Heart right ventricle (tissue), 16 donors: ENCODE results near the gene ROPN1L. TPM values are rescaled to one million over a fixed set of nuclear protein-coding genes. Genes with fewer than 3 reads are reported as not detected.

Experiments
- ATAC-seq, 8 donors: fragments of 200-7000 bp; cut with Tn5 transposase; one replicate each; pipeline ENCODE4 v1.9.1; 2020; ENCODE audit warnings: mild to moderate bottlenecking in 8 of 8, moderate library complexity in 8 of 8, moderate number of reproducible peaks in 1 of 8
- DNase-seq, 2 donors: peaks; one replicate each; pipeline ENCODE4 v3.0.0-alpha.2; 2020
- H3K27ac ChIP-seq, 10 donors: fragments of 200-600 bp; sonication (generic) in 2 of 10; one replicate each; pipeline versions ENCODE4 v1.5.0 to v1.8.0; 2020 to 2022; ENCODE audit warnings: mild to moderate bottlenecking in 3 of 10
- H3K27me3 ChIP-seq, 7 donors: fragments of 200-600 bp; one replicate each; pipeline ENCODE4 v1.8.0; 2021 to 2022; ENCODE audit warnings: mild to moderate bottlenecking in 2 of 7
- H3K36me3 ChIP-seq, 9 donors: fragments of 200-600 bp; sonication (generic) in 1 of 9; one replicate each; pipeline versions ENCODE4 v1.5.0 to v1.8.0; 2020 to 2022; ENCODE audit warnings: mild to moderate bottlenecking in 2 of 9
- H3K4me1 ChIP-seq, 9 donors: fragments of 200-600 bp; sonication (generic) in 1 of 9; one replicate each; pipeline versions ENCODE4 v1.5.0 to v1.8.0; 2020 to 2022; ENCODE audit warnings: mild to moderate bottlenecking in 4 of 9
- H3K4me3 ChIP-seq, 10 donors: fragments of 200-600 bp; sonication (generic) in 2 of 10; one replicate each; pipeline versions ENCODE4 v1.5.0 to v1.8.0; 2020 to 2022; ENCODE audit warnings: mild to moderate bottlenecking in 7 of 10, moderate library complexity in 2 of 10
- H3K9me3 ChIP-seq, 11 donors: fragments of 200-600 bp in 10 of 11; sonication (generic) in 2 of 11; one replicate each; pipeline versions ENCODE4 v1.5.0 to v1.8.0; 2013 to 2022; ENCODE audit warnings: mild to moderate bottlenecking in 2 of 11, control low read depth in 1 of 11, moderate library complexity in 1 of 11
- WGBS, 2 donors: extraction: QIAGEN DNeasy Blood & Tissue Kit; methylation state at CpG; one replicate each; pipeline ENCODE4 v1.1.7; 2013; ENCODE audit warnings: inconsistent platforms in 1 of 2; 5-methylcytosine and 5-hydroxymethylcytosine counted together
- intact Hi-C, 10 donors: fragments of 100-400 bp; cut with DNase I; formaldehyde crosslinking; loops; one replicate each; pipeline versions ENCODE4 v1.11.1 to v1.14.2; 2022
- polyA plus RNA-seq, 2 donors: library from polyadenylated mRNA; stranded (reverse); fragments of 200-250 nt; gene quantifications; one replicate each; pipeline ENCODE4 v1.2.3, GENCODE V29; 2013
- total RNA-seq, 10 donors: library from RNA; stranded (reverse); fragmentation: NEBNext Ultra II Directional in 3 of 10; extraction: Animal tissue kit (Norgen Biotek cat#: 25700) in 3 of 10; gene quantifications; one replicate each; pipeline versions ENCODE4 v1.2.1 to v1.2.4, GENCODE V29; 2021 to 2023
- TF ChIP-seq, protein P1 (sequence below), 9 donors: fragments of 200-600 bp; sonication (generic) in 2 of 9; IDR thresholded peaks; one replicate each; pipeline versions ENCODE4 v1.5.0 to v1.8.0; 2021 to 2022; ENCODE audit warnings: antibody characterized with exemption in 9 of 9, mild to moderate bottlenecking in 5 of 9, moderate library complexity in 1 of 9
- donor health status: Arrhythmogenic right ventricular cardiomyopathy.
- donor health status: ischemic (EF 13 %, LVEDD 7.1; RV severe dilation, severe dysfunction).
- donor health status: healthy with polysubstance abuse.
- donor health status: DM: no; HTN: yes; CAD: no.
- donor health status: DM: no; HTN: no; CAD: no.
- donor health status: ischemic (EF 25% LVEDD 6.9; RV normal size, moderate dysfunction).
- donor health status: ischemic (EF 25% LVEDD 5.7; RV mildly dilated, moderate dysfunction).
- donor health status: healthy.
- donor health status: DM: yes; HTN: yes; CAD: no.
- donor health status: Ischemic cardiomyopathy.
- donor health status: ischemic (EF 35%, LVEDD 5.7; RV mildly dilated, moderate dysfunction).
- donor health status: nonischemic (EF 11% LVEDD 7.7; RV severe dilation, severe dysfunction).
- donor health status: DM: yes; HTN: yes; CAD: no.
- donor health status: PGD.
- donor health status: ischemic (EF 29% LVEDD 5.4; RV normal size, mild dysfunction).
- donor health status: nonischemic (EF 23%, LVEDD 6.1; RV moderate dilation, normal function).

The ROPN1L gene
- total and polyA plus RNA-seq, 12 donors, result 0.17 to 0.83 (median 0.31) TPM; not detected in 2

DNA sequence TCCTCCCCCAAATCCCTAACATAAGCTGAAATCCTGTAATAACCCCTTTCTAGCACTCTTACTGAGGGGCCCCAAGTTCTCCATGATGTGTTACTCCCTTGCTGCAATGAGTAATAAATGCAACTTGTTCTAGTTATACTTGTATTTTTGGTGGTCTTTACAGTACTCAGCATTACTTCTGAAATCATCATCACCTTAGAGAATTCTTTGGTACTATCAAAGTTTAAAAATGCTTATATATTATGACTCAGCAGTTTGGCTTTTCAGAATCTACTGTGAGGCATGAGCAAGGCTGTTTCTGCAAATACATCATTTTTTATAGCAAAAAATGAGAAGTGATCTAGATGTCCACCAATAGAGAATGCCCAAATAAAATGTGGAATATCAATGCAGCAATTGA is 20.7 kb upstream of the ROPN1L start:
- Histone ChIP-seq H3K4me3 (no peak overlapping the region), H3K27me3 (no peaks in the 10 kb centered on the region), H3K4me1 (peaks cover 0 to 24% (median 0%) of the 10 kb centered on the region in 9 donors), H3K27ac (peak overlapping the region in 2 of 10 donors; percentile 15 to 57), H3K9me3 (no peaks in the 10 kb centered on the region), H3K36me3 (peaks cover 0 to 100% (median 66%) of the 10 kb centered on the region in 9 donors)
- intact Hi-C loops, result loop anchor here in 8 of 10 donors (5.0 to 10.0 kb wide), 3 partner anchors 134 to 139 kb away; no protein-coding TSS in a partner anchor
- DNase-seq (no peak), ATAC-seq (no peak)
- TF ChIP-seq, protein P1, sequence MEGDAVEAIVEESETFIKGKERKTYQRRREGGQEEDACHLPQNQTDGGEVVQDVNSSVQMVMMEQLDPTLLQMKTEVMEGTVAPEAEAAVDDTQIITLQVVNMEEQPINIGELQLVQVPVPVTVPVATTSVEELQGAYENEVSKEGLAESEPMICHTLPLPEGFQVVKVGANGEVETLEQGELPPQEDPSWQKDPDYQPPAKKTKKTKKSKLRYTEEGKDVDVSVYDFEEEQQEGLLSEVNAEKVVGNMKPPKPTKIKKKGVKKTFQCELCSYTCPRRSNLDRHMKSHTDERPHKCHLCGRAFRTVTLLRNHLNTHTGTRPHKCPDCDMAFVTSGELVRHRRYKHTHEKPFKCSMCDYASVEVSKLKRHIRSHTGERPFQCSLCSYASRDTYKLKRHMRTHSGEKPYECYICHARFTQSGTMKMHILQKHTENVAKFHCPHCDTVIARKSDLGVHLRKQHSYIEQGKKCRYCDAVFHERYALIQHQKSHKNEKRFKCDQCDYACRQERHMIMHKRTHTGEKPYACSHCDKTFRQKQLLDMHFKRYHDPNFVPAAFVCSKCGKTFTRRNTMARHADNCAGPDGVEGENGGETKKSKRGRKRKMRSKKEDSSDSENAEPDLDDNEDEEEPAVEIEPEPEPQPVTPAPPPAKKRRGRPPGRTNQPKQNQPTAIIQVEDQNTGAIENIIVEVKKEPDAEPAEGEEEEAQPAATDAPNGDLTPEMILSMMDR (IDR thresholded peaks at IDR 0.05), result no peak

DNA sequence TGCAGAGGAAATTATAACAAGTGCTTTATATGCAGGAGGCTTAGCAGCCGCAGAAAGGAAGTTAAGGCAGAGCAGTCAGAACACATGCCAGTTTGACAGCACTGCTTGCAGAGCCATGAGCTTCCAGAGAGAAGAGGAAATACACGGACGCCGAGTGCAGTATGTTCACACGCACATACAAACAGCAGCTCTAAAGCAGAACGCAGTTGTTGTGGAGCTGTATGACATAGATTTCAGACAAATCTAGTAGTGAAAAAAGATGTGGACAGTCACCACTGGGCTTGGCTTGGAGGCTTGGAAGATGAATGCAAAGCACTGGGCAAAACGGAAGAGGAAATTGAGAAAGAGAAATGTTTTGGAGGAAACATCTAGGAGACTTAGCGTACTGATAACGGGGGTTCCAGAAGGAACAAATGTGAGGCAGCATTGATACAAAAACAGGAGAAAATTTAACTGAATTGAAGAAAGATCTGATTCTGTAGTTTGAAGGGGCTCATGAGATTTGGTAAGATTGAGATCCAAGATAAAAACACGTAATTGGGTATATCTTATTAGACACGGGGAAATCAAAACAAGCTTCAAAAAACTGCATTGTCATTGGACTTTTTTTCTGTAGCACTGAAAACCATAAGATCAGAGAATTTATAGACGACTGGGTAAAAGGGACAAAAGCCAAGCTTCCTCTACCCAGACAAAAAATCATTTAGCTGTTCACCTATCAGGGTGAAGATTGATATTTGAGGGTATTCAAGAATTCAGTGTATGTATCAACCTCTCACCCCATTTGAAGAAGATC is 19.6 kb upstream of the ROPN1L start:
- ATAC-seq (peak in 5 of 8 donors; percentile 37 to 66 (median 42)), DNase-seq (no peak)
- no peak overlapping the region for H3K4me3 ChIP-seq
- H3K36me3 ChIP-seq, result peaks cover 0 to 100% (median 66%) of the 10 kb centered on the region in 9 donors
- TF ChIP-seq, protein P1 (IDR thresholded peaks at IDR 0.05), result no peak
- H3K27me3 ChIP-seq, result no peaks in the 10 kb centered on the region
- intact Hi-C loops, result loop anchor here in 9 of 10 donors (2.0 to 10.0 kb wide), 4 partner anchors 135 to 140 kb away; no protein-coding TSS in a partner anchor
- H3K27ac ChIP-seq, result peak overlapping the region in 3 of 10 donors; percentile 2 to 57 (median 15)
- peaks cover 0 to 24% (median 0%) of the 10 kb centered on the region in 9 donors for H3K4me1 ChIP-seq
- H3K9me3 ChIP-seq, result no peaks in the 10 kb centered on the region
- WGBS, 2 donors, result 71 to 76% methylated on average over 12 of the region's 12 CpGs

DNA sequence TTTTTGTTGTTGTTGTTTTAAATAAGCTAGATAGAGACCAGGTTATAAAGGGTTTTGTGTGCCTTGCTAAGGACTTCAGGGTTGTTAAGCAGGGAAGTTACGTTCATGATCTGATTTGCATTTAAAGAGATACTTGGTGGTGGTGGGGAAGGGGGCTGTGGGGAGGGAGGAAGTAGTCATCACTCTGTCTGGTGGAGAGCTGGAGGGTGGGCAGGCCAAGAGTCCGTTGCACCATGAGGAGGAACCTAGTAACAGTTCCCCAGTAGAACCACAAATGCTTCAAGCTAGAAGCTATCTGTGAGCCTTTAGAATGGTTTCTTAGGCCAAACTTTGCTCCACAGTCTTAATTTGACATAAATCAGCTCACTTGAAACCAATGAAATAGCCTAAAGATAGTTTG is 18.7 kb upstream of the ROPN1L start:
- H3K27me3 ChIP-seq, result no peaks in the 10 kb centered on the region
- peaks cover 0 to 100% (median 65%) of the 10 kb centered on the region in 9 donors for H3K36me3 ChIP-seq
- ATAC-seq (no peak), DNase-seq (no peak)
- no peak overlapping the region for H3K4me3 ChIP-seq
- H3K9me3 ChIP-seq, result no peaks in the 10 kb centered on the region
- WGBS, 2 donors, result 60 to 78% methylated on average over 2 of the region's 2 CpGs
- intact Hi-C loops, result loop anchor here in 9 of 10 donors (2.0 to 10.0 kb wide), 4 partner anchors 136 to 141 kb away; no protein-coding TSS in a partner anchor
- peaks cover 0 to 24% (median 0%) of the 10 kb centered on the region in 9 donors for H3K4me1 ChIP-seq
- no peak overlapping the region for H3K27ac ChIP-seq
- TF ChIP-seq, protein P1 (IDR thresholded peaks at IDR 0.05), result no peak

DNA sequence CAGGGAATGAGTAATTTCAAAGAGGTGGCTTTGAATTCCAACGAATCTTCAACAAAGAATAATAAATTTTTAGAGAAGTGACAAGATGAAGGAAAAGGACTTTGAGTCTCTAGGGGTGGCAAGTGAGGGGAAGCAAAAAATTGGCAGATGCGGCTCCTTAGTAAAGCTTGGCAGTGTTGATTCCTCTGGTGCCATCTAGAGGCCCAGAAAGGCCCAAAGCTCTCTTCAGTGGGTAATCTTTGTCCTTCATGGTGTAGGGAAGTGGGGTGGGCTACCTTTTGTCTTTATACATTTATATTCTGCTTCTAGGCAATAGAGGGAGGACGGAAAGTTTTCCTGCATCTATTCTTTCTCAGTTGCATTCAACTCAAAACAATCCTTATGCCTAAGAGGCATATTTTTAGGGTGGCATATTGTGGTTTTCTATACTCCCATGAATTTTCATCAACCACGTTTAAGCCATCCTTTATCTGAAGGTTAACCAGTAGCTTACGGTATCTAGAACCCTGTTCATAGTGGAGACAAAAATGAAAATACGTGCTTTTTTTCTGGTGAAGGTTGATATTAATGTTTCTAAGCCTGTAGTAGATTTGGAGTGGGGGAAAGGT is 17.5 kb upstream of the ROPN1L start:
- peaks cover 0 to 100% (median 53%) of the 10 kb centered on the region in 9 donors for H3K36me3 ChIP-seq
- H3K9me3 ChIP-seq, result no peaks in the 10 kb centered on the region
- ATAC-seq (peak in 7 of 8 donors; percentile 28 to 78 (median 56)), DNase-seq (no peak)
- H3K4me1 ChIP-seq, result peaks cover 0 to 24% (median 0%) of the 10 kb centered on the region in 9 donors
- no peaks in the 10 kb centered on the region for H3K27me3 ChIP-seq
- intact Hi-C loops, result loop anchor here in 9 of 10 donors (1.0 to 10.0 kb wide), 4 partner anchors 137 to 142 kb away; no protein-coding TSS in a partner anchor
- 72 to 74% methylated on average over 6 of the region's 6 CpGs for WGBS, 2 donors
- TF ChIP-seq, protein P1 (IDR thresholded peaks at IDR 0.05), result peak in 8 of 9 donors; percentile 13 to 66 (median 60)
- H3K27ac ChIP-seq, result no peak overlapping the region
- H3K4me3 ChIP-seq, result no peak overlapping the region
